DLD1 (cell line): ENCODE measurements around the gene FMOD.

Source experiments
- in situ Hi-C: cut with HindIII; loops from 2 replicates; pipeline ENCODE4 v1.10.0; 2017; ENCODE audit warnings: low sequenced_read_pairs

The FMOD gene

GRCh38 chr1:203362720-203363025 lies 11.8 kb upstream of the FMOD start:
- in situ Hi-C loops, result loop anchor here (10.0 to 25.0 kb wide), 2 partner anchors 100 to 328 kb away; no protein-coding TSS in a partner anchor

- in situ Hi-C loops, result loop anchor here (10.0 to 25.0 kb wide), 2 partner anchors 100 to 327 kb away; no protein-coding TSS in a partner anchor
These were observed 11.2 kb upstream of the FMOD start for GRCh38 chr1:203361945-203362719.

- in situ Hi-C loops, result loop anchor here (10.0 to 25.0 kb wide), 2 partner anchors 102 to 326 kb away; no protein-coding TSS in a partner anchor
These were observed 9.7 kb upstream of the FMOD start for GRCh38 chr1:203360547-203361185.

DNA sequence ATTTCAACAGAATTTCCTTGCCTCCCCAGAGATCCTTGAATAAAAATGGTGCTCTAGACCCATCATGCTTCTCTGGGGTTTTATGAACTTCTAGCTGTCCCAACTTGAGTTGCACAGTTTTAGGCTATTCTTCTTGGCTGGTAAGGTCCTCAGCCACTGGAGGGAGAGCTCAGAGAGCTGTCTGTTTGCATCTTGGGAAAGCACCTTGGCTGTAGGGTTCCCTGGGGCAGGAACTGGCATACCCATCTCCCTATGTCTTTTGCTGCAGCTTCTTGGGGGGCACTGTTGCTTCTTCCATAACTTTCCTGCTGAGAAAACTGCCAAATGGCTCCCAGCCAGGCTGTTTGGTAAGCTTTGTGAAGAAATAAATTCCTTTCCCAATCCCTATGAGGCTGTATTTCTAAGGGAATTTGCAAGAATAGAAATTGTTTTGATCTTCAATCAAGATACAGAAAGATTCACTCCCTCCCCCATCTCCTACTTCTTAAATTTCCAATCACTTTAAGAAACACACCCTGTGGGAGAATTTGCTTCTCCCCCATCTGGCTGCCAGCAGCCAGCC lies 8.2 kb upstream of the FMOD start:
- in situ Hi-C loops, result loop anchor here (10.0 to 25.0 kb wide), 2 partner anchors 103 to 386 kb away; no protein-coding TSS in a partner anchor

DNA sequence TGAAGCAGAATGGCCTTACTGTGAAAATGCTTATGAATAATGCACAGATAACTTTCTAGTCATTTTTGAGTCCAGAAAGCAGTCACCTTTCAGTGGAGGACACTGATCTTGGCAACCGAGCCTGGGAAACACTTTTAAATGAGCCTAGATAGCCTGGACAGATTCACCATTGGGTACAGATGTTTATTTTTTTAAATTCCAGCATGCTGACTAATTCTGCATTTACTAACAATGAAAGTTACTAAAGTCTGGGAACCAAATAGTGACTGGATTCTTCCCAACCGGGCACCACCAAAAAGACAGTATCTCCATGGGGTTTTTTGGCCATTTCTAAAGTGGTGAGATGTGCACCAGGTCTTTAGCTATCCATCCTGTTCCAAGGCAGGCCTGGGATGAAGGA lies 3.3 kb upstream of the FMOD start:
- in situ Hi-C loops, result loop anchor here (10.0 to 25.0 kb wide), 2 partner anchors 108 to 391 kb away; no protein-coding TSS in a partner anchor

DNA sequence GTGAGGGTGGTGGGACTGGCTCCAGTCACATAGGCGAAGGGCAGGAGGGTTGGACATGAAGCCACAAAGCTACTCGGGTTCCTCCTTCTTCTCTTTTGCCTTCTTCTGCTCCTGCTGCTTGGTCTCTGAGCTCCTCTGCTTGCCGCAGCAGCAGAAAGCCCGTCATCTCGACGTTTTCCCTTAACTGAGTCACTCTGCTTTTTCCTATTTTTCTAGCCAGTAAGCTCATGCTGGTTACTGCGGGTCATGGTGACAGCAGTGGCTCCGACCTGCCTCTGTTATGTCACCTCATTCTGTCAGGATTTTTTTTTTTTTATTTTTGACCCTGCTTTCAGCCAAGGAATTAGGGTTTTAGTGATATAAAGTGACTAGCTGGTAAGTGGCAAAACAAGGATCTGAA lies 2.6 kb upstream of the FMOD start:
- in situ Hi-C loops, result loop anchor here (10.0 to 25.0 kb wide), 2 partner anchors 109 to 391 kb away; no protein-coding TSS in a partner anchor

GRCh38 chr1:203349773-203350524 lies 973 bp downstream of the FMOD start:
- in situ Hi-C loops, result loop anchor here (10.0 to 25.0 kb wide), 2 partner anchors 112 to 395 kb away; no protein-coding TSS in a partner anchor

DNA sequence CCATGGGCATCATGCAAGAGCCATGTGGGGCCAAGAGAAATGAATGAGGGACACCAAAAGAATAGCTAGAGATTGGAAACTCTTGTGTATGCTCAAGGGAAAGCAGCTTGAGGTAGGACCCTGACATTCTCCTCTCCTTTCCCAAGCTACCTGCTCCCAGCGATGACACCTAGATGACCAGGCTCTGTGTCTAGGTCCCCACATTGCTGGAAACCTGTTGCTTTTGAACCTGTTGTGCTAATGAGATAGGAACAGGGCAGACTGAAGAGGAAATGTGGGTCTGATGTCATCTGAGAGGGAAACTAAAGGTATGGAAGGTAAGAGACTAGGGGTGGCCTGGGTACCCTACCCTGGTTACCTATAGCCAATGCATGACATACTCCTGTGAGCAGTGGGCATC lies 1.8 kb downstream of the FMOD start:
- in situ Hi-C loops, result no loop called here

- in situ Hi-C loops, result no loop called here
These were observed 4.2 kb downstream of the FMOD start for GRCh38 chr1:203346769-203347102.

GRCh38 chr1:203346060-203346768 lies 4.7 kb downstream of the FMOD start:
- in situ Hi-C loops, result no loop called here

GRCh38 chr1:203343956-203344754 lies 6.8 kb downstream of the FMOD start:
- in situ Hi-C loops, result no loop called here

DNA sequence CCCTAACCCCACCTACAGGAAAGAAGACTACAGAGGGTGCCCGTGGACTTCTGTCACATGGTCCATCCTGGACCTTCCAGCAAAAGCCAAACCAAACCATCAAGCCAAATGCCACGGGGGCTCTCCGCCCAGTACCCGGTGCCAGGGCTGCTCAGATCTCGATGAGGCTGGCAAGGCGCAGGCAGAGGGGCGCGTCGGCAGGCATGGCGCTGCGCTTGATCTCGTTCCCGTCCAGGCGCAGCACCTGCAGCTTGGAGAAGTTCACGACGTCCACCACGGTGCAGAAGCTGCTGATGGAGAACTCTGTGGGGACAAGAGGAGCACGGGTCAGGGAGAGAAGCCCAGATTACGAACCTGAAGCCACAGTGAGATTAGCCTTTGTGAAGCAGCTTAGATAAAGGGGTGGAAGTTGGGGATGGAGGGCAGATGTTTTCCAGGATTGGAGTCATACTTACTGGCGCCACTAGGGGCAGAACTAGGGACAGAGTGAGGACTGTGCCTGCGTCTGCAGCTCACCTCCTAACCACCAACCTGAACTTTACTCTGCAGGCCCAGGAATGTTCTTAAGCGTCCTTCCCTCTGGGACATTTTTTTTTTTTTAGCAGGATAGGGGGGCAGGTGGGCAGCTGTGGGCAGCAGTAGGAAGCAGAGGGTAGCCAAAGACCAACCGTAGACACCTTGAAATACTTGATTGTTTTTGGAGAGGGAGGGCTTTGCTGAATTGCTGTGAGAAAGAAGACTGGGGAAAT lies 8.6 kb downstream of the FMOD start:
- in situ Hi-C loops, result no loop called here

GRCh38 chr1:203340112-203340790 lies 10.7 kb downstream of the FMOD start:
- in situ Hi-C loops, result no loop called here

DNA sequence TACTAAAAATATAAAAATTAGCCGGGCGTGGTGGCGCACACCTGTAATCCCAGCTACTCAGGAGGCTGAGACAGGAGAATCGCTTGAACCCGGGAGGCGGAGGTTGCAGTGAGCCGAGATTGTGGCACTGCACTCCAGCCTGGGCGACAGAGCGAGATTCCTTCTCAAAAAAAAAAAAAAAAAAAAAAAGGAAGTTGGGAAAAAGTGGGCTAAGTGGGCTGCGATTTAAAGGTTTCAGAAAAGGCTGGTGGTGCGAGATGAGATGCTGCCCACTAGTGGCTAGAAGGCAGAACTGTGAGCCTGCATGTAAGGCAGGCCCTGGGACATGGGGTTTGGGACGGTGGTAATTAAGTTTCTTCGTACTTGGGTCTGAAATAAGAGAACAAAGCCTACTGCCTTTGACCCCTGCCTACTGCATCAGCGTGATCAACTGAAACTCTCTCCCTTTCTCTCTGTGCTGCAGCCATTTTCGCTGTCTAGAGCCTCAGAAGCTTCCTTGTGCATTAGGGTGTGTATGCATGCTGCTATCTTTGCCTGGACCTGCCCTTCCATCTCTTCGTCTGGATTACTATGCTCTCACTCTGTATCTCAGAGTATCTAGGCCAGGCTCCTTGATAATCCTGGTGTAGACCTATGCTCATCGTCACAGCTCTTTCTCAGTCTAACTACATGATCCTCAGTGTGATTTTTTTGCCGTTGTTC lies 12.4 kb downstream of the FMOD start:
- in situ Hi-C loops, result loop anchor here (5.0 kb wide), 1 partner anchor 46 kb away; no protein-coding TSS in a partner anchor

DNA sequence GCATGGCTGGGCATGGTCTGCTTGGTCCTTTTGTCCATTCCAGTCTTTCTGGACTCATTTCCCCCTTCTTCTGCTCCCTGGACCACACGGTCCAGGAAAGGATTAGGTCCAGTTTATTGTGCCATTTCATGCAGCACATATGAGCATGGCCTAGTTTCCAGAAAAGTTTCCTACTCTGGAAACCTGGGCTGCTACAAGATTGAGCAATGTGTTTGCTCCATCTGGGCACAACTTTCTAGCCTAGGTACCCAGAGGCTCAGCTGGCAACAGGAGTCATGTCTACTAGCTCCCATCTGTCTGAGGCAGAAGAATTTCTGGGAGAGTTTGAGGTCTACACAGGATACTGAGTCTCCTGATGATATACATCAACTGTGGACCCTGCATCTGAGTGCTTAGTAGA lies 14.8 kb downstream of the FMOD start:
- in situ Hi-C loops, result loop anchor here (5.0 kb wide), 1 partner anchor 44 kb away; no protein-coding TSS in a partner anchor

- in situ Hi-C loops, result loop anchor here (5.0 kb wide), 1 partner anchor 43 kb away; no protein-coding TSS in a partner anchor
These were observed 15.4 kb downstream of the FMOD start for GRCh38 chr1:203335503-203335902.

DNA sequence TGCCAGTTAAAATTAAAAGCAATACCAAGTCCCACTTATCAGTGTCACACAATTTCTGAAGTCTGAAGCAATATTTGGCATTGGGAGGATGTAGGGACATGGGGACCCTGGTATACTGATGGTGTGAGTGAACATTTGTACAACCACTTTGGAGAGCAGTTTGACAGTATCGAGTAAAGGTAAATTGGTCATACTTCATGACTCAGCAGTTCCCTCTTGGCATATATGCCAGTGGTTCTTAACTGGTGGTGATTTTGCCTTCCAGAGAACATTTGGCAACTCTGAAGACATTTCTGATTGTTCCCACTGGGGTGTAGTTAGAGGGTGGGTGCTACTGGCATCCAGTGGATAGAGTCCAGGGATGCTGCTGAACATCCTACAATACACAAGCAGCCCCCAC lies 19.7 kb downstream of the FMOD start:
- in situ Hi-C loops, result no loop called here

- in situ Hi-C loops, result no loop called here
These were observed 22.2 kb downstream of the FMOD start for GRCh38 chr1:203328714-203329122.
